Measurements from ENCODE around the gene SCD5.

SCD5 gene

DNA sequence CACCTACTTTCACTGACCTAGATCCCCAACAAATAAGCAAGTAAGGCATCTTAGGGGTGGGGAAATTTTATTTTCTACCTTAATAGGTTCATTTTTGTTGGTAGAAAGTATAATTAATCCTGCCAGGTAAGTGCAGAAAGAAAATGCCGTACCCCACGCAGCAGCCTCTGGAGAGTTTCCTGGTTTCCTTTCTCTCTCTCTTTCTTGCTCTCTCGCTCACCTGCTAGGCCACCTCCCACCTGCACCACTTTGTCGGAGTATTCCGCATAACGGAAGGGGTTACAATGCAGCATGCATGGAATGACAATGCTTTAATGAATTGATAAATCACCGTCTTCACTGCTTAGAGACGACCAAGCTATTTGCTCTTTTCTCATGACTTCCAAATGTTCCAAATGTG is 101.0 kb downstream of the SCD5 start:
- TF ChIP-seq TAF1 (IDR thresholded peaks at IDR 0.05; ENCODE audit: borderline replicate concordance, insufficient read depth, low read length): no peak
- no peak for TF ChIP-seq POLR2AphosphoS5 (IDR thresholded peaks at IDR 0.05; ENCODE audit: low read depth, low read length)
- TF ChIP-seq FOXP2 (optimal IDR thresholded peaks at IDR 0.05; ENCODE audit: borderline replicate concordance, extremely low read depth, extremely low read length, insufficient read depth): no peak
- no peak for TF ChIP-seq REST (IDR thresholded peaks at IDR 0.05; ENCODE audit: insufficient read depth in 1 of 2, low read depth in 2 of 2, low read length in 2 of 2)
- no peak for TF ChIP-seq SIN3A (IDR thresholded peaks at IDR 0.05; ENCODE audit: borderline replicate concordance, insufficient read depth, low read length)

GRCh38 chr4:82696117-82696860 is 102.3 kb downstream of the SCD5 start:
- TF ChIP-seq FOXP2 (optimal IDR thresholded peaks at IDR 0.05; ENCODE audit: borderline replicate concordance, extremely low read depth, extremely low read length, insufficient read depth) (no peak), TAF1 (IDR thresholded peaks at IDR 0.05; ENCODE audit: borderline replicate concordance, insufficient read depth, low read length) (no peak), SIN3A (IDR thresholded peaks at IDR 0.05; ENCODE audit: borderline replicate concordance, insufficient read depth, low read length) (no peak), REST (IDR thresholded peaks at IDR 0.05; ENCODE audit: insufficient read depth in 1 of 2, low read depth in 2 of 2, low read length in 2 of 2) (no peak), POLR2AphosphoS5 (IDR thresholded peaks at IDR 0.05; ENCODE audit: low read depth, low read length) (no peak)

DNA sequence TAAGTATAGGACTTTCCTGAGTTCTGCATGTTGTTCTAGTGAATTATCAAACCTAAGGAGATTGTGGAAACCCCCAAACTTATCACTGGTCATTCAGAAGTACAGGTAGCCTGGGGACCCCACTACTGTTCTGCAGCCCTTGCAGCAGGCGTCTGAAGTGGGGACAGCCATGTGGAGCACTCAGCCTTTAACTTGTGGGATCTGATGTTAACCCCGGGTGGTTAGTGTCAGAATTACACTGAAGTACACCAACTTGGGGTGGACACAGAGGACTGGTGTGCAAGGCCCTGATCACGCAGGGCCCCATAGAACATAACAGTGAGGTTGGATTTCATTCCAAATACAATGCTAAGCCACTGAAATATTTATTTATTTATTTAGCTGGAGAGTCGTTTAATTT is 103.7 kb downstream of the SCD5 start:
- no peak for TF ChIP-seq POLR2AphosphoS5 (IDR thresholded peaks at IDR 0.05; ENCODE audit: low read depth, low read length)
- TF ChIP-seq SIN3A (IDR thresholded peaks at IDR 0.05; ENCODE audit: borderline replicate concordance, insufficient read depth, low read length): no peak
- TF ChIP-seq FOXP2 (optimal IDR thresholded peaks at IDR 0.05; ENCODE audit: borderline replicate concordance, extremely low read depth, extremely low read length, insufficient read depth): no peak
- no peak for TF ChIP-seq REST (IDR thresholded peaks at IDR 0.05; ENCODE audit: insufficient read depth in 1 of 2, low read depth in 2 of 2, low read length in 2 of 2)
- TF ChIP-seq TAF1 (IDR thresholded peaks at IDR 0.05; ENCODE audit: borderline replicate concordance, insufficient read depth, low read length): no peak

- TF ChIP-seq REST (IDR thresholded peaks at IDR 0.05; ENCODE audit: insufficient read depth in 1 of 2, low read depth in 2 of 2, low read length in 2 of 2) (no peak), POLR2AphosphoS5 (IDR thresholded peaks at IDR 0.05; ENCODE audit: low read depth, low read length) (no peak), FOXP2 (optimal IDR thresholded peaks at IDR 0.05; ENCODE audit: borderline replicate concordance, extremely low read depth, extremely low read length, insufficient read depth) (no peak), TAF1 (IDR thresholded peaks at IDR 0.05; ENCODE audit: borderline replicate concordance, insufficient read depth, low read length) (no peak), SIN3A (IDR thresholded peaks at IDR 0.05; ENCODE audit: borderline replicate concordance, insufficient read depth, low read length) (no peak)
Measured at GRCh38 chr4:82694046-82694445, 104.5 kb downstream of the SCD5 start.

All from PFSK-1 (cell line).